Ovary (tissue), 9 donors: Measurements from ENCODE around the gene TTC31. TPM values are rescaled to one million over a fixed set of nuclear protein-coding genes. Genes with fewer than 3 reads are reported as not detected.
A peak's percentile ranks its signal among the peaks of the same experiment; 100 is the strongest.

Source experiments
- DNase-seq, 5 donors: peaks; one replicate each; pipeline ENCODE4 v3.0.0-alpha.2; 2019 to 2020
- H3K27ac ChIP-seq, 2 donors: fragments of 200-600 bp; one replicate each; pipeline versions ENCODE4 v1.5.1 to v1.8.0; 2019 to 2022
- H3K27me3 ChIP-seq: fragments of 200-600 bp; one replicate; pipeline ENCODE4 v1.8.0; 2022
- H3K36me3 ChIP-seq: fragments of 200-600 bp; sonication (generic); one replicate; pipeline ENCODE4 v1.5.1; 2019
- H3K4me1 ChIP-seq: one replicate; pipeline ENCODE4 v1.8.1; 2013; ENCODE audit warnings: mild to moderate bottlenecking, moderate library complexity; ENCODE audit not compliant: insufficient read depth
- H3K4me3 ChIP-seq: fragments of 200-600 bp; sonication (generic); one replicate; pipeline ENCODE4 v1.5.1; 2017
- H3K9me3 ChIP-seq, 2 donors: fragments of 200-600 bp in 1 of 2; sonication (generic) in 1 of 2; one replicate each; pipeline versions ENCODE4 v1.5.1 to v1.8.1; 2013 to 2019; ENCODE audit warnings: mild to moderate bottlenecking in 1 of 2, moderate library complexity in 1 of 2
- CTCF ChIP-seq, 3 donors: fragments of 450-650 bp in 2 of 3; fragments of 200-600 bp in 1 of 3; IDR thresholded peaks; one replicate each; pipeline versions ENCODE4 v1.5.1 to v1.8.0; 2016 to 2022; ENCODE audit warnings: antibody characterized with exemption in 3 of 3, mild to moderate bottlenecking in 1 of 3
- EP300 ChIP-seq: sonication (generic); formaldehyde crosslinking; IDR thresholded peaks from one replicate; pipeline ENCODE4 v1.6.1; 2017; ENCODE audit warnings: antibody characterized with exemption
- POLR2A ChIP-seq: fragments of 450-650 bp; IDR thresholded peaks from one replicate; pipeline ENCODE4 v1.6.1; 2017; ENCODE audit warnings: antibody characterized with exemption, mild to moderate bottlenecking, moderate library complexity
- WGBS, 3 donors: extraction: QIAGEN DNeasy Blood & Tissue Kit in 1 of 3; methylation state at CpG; one replicate each; pipeline versions ENCODE4 v1.1.5 to v1.1.7; 2013 to 2017; 5-methylcytosine and 5-hydroxymethylcytosine counted together
- intact Hi-C, 4 donors: fragments of 100-400 bp; cut with DNase I; formaldehyde crosslinking; loops; one replicate each; pipeline versions ENCODE4 v1.11.0 to v1.15.1; 2022 to 2023
- polyA plus RNA-seq, 2 donors: library from polyadenylated mRNA; stranded (reverse); fragments of 200-250 nt in 1 of 2; fragments of 350-450 nt in 1 of 2; fragmentation: Illumina TruSeq in 1 of 2; extraction: RNeasy Lipid Tissue Mini Kit (QIAGEN cat#74804) in 1 of 2; gene quantifications; one replicate each; pipeline ENCODE4 v1.2.3, GENCODE V29; 2013 to 2014
- total RNA-seq, 7 donors: library from RNA; depleted of rRNA in 2 of 7; stranded (reverse); fragments of >200 nt in 2 of 7; fragmentation: NEBNext Ultra II Directional in 3 of 7; extraction: Animal tissue kit (Norgen Biotek cat#: 25700) in 3 of 7; gene quantifications; one replicate each; pipeline versions ENCODE4 v1.1.0 to v1.2.4, GENCODE V29; 2016 to 2023
- donor health status: DM: no; HTN: no; CAD: no; lungs with moderate emphysema.
- donor health status: DM: no; HTN: no; CAD: no.
- donor health status: Bipolar disorder and iron deficiency.
- donor health status: DM: yes; HTN: yes; CAD: no.
- donor health status: DM: no; HTN: no; CAD: no.
- donor health status: DM: yes; HTN: yes; CAD: no.

TTC31 gene
- total and polyA plus RNA-seq, 9 donors, result 12.9 to 21.7 (median 15.7) TPM

- Histone ChIP-seq H3K4me1 (peaks cover 8% of the 10 kb centered on the region), H3K27me3 (peaks cover 12% of the 10 kb centered on the region), H3K4me3 (no peak overlapping the region), H3K9me3 (no peaks in the 10 kb centered on the region), H3K27ac (no peak overlapping the region), H3K36me3 (no peaks in the 10 kb centered on the region)
- TF ChIP-seq CTCF (IDR thresholded peaks at IDR 0.05), result no peak
- no peak for TF ChIP-seq POLR2A
- no peak for TF ChIP-seq EP300
- WGBS, 3 donors, result 32 to 42% (median 36%) methylated on average over 11 of the region's 11 CpGs
- intact Hi-C loops, result no loop called here
- DNase-seq, result peak in 1 of 5 donors; percentile 14
These were observed 28.5 kb downstream of the TTC31 start for GRCh38 chr2:74511104-74511989.

- intact Hi-C loops, result no loop called here
- H3K9me3 ChIP-seq, result no peaks in the 10 kb centered on the region
- no peaks in the 10 kb centered on the region for H3K36me3 ChIP-seq
- no peak for TF ChIP-seq EP300
- TF ChIP-seq POLR2A, result no peak
- TF ChIP-seq CTCF (IDR thresholded peaks at IDR 0.05), result no peak
- 2 to 6% (median 5%) methylated on average over 27 to 36 of the region's 36 CpGs for WGBS, 3 donors
- peaks cover 18% of the 10 kb centered on the region for H3K27me3 ChIP-seq
- peaks cover 4% of the 10 kb centered on the region for H3K4me1 ChIP-seq
- DNase-seq, result peak in 2 of 5 donors; percentile 13 to 25
- no peak overlapping the region for H3K27ac ChIP-seq
- H3K4me3 ChIP-seq, result no peak overlapping the region
These were observed 30.1 kb downstream of the TTC31 start for GRCh38 chr2:74512744-74513604.

GRCh38 chr2:74513605-74514367 lies 30.9 kb downstream of the TTC31 start:
- H3K4me1 ChIP-seq, result peaks cover 3% of the 10 kb centered on the region
- H3K9me3 ChIP-seq, result no peaks in the 10 kb centered on the region
- no peak overlapping the region for H3K4me3 ChIP-seq
- TF ChIP-seq CTCF (IDR thresholded peaks at IDR 0.05) (no peak), EP300 (no peak), POLR2A (no peak)
- H3K27ac ChIP-seq, result no peak overlapping the region
- intact Hi-C loops, result no loop called here
- H3K27me3 ChIP-seq, result peaks cover 18% of the 10 kb centered on the region
- no peaks in the 10 kb centered on the region for H3K36me3 ChIP-seq
- WGBS, 3 donors, result 4 to 9% (median 6%) methylated on average over 48 to 52 of the region's 52 CpGs
- peak in 2 of 5 donors; percentile 21 to 31 for DNase-seq
